Neural cell (in vitro differentiated cells): ENCODE measurements around the gene DNAJC6. TPM values are rescaled to one million over a fixed set of nuclear protein-coding genes. Genes with fewer than 3 reads are reported as not detected.

Source experiments
- H2AFZ ChIP-seq: fragments of 200-600, 300-800 bp; sonication (generic), shearing (Covaris generic); 2 replicates; pipeline ENCODE4 v1.6.0; 2014; ENCODE audit warnings: low read depth, mild to moderate bottlenecking, antibody characterized with exemption, low read length, moderate library complexity
- H3F3A ChIP-seq: fragments of 200-600 bp; shearing (Covaris generic); 2 replicates; pipeline ENCODE4 v1.6.1; 2016; ENCODE audit warnings: mild to moderate bottlenecking, moderate library complexity, mixed read lengths, antibody characterized with exemption, low read length; ENCODE audit not compliant: insufficient read depth, poor library complexity, severe bottlenecking
- H3K27ac ChIP-seq: fragments of 200-600, 300-800 bp; sonication (generic), shearing (Covaris generic); 2 replicates; pipeline ENCODE4 v1.5.1; 2014; ENCODE audit warnings: mild to moderate bottlenecking, low read length, moderate library complexity
- H3K27me3 ChIP-seq: fragments of 300-800, 200-600 bp; sonication (generic), shearing (Covaris generic); 2 replicates; pipeline ENCODE4 v1.6.0; 2014; ENCODE audit warnings: mild to moderate bottlenecking, low read depth, low read length, moderate library complexity; ENCODE audit not compliant: insufficient read depth
- H3K36me3 ChIP-seq: fragments of 300-800, 200-600 bp; sonication (generic), shearing (Covaris generic); 2 replicates; pipeline ENCODE4 v1.5.1; 2014; ENCODE audit warnings: mild to moderate bottlenecking, antibody characterized with exemption, low read length, moderate library complexity; ENCODE audit not compliant: insufficient read depth
- H3K4me2 ChIP-seq: fragments of 300-800, 200-600 bp; sonication (generic), shearing (Covaris generic); 2 replicates; pipeline ENCODE4 v1.6.0; 2014; ENCODE audit warnings: mild to moderate bottlenecking, low read length
- H3K4me3 ChIP-seq: fragments of 300-800, 200-600 bp; sonication (generic), shearing (Covaris generic); 2 replicates; pipeline ENCODE4 v1.5.1; 2014; ENCODE audit warnings: mild to moderate bottlenecking, low read length, moderate library complexity
- H3K79me2 ChIP-seq: fragments of 200-600 bp; shearing (Covaris generic); replicated peaks from 2 replicates; pipeline ENCODE4 v1.6.0; 2014; ENCODE audit warnings: mild to moderate bottlenecking, low read length, moderate library complexity; ENCODE audit not compliant: insufficient read depth
- H3K9ac ChIP-seq: fragments of 300-800, 200-600 bp; sonication (generic), shearing (Covaris generic); 2 replicates; pipeline ENCODE4 v1.6.1; 2016; ENCODE audit warnings: mild to moderate bottlenecking, low read length, mixed read lengths
- H3K9me2 ChIP-seq: fragments of 200-600 bp; shearing (Covaris generic); 2 replicates; pipeline ENCODE4 v1.6.1; 2016; ENCODE audit warnings: mild to moderate bottlenecking, low read length, mixed read lengths; ENCODE audit not compliant: insufficient read depth
- H3K9me3 ChIP-seq: fragments of 200-600, 300-800 bp; sonication (generic), shearing (Covaris generic); 2 replicates; pipeline ENCODE4 v1.6.1; 2016; ENCODE audit warnings: mild to moderate bottlenecking, mixed run types, low read length, moderate library complexity, mixed read lengths
- H4K20me1 ChIP-seq: fragments of 200-600 bp; shearing (Covaris generic); 2 replicates; pipeline ENCODE4 v1.6.1; 2016; ENCODE audit warnings: mild to moderate bottlenecking, mixed run types; ENCODE audit not compliant: insufficient read depth
- CTCF ChIP-seq: fragments of 450-650 bp; IDR thresholded peaks from 2 replicates; pipeline ENCODE4 v1.5.1; 2014; ENCODE audit warnings: antibody characterized with exemption, mild to moderate bottlenecking, moderate library complexity; ENCODE audit not compliant: poor library complexity, severe bottlenecking
- EP300 ChIP-seq: fragments of 450-650 bp; conservative IDR thresholded peaks from 2 replicates; pipeline ENCODE4 v1.6.1; 2014; ENCODE audit warnings: antibody characterized with exemption, mild to moderate bottlenecking, moderate library complexity; ENCODE audit not compliant: poor library complexity, severe bottlenecking
- EZH2 ChIP-seq: fragments of 200-600, 300-800 bp; shearing (Covaris generic), sonication (generic); IDR thresholded peaks from 2 replicates; pipeline ENCODE4 v1.6.1; 2014; ENCODE audit warnings: antibody characterized with exemption, low read length, borderline replicate concordance, mild to moderate bottlenecking; ENCODE audit not compliant: insufficient read depth, poor library complexity, severe bottlenecking
- MXI1 ChIP-seq: fragments of 450-650 bp; conservative IDR thresholded peaks from 2 replicates; pipeline ENCODE4 v1.6.1; 2014; ENCODE audit warnings: antibody characterized with exemption, mild to moderate bottlenecking; ENCODE audit not compliant: poor library complexity, severe bottlenecking
- POLR2AphosphoS5 ChIP-seq: IDR thresholded peaks from 2 replicates; pipeline ENCODE4 v1.6.1; 2012
- RAD21 ChIP-seq: fragments of 450-650 bp; conservative IDR thresholded peaks from 2 replicates; pipeline ENCODE4 v1.6.1; 2014; ENCODE audit warnings: antibody characterized with exemption, mild to moderate bottlenecking, moderate library complexity
- REST ChIP-seq: IDR thresholded peaks from 2 replicates; pipeline ENCODE4 v1.6.1; 2012; ENCODE audit warnings: borderline replicate concordance
- SMC3 ChIP-seq: fragments of 450-650 bp; conservative IDR thresholded peaks from 2 replicates; pipeline ENCODE4 v1.6.1; 2014; ENCODE audit warnings: antibody characterized with exemption, mild to moderate bottlenecking, moderate library complexity; ENCODE audit not compliant: poor library complexity
- TAF1 ChIP-seq: IDR thresholded peaks from 2 replicates; pipeline ENCODE4 v1.6.1; 2012; ENCODE audit warnings: low read depth
- polyA plus RNA-seq: library from polyadenylated mRNA; depleted of rRNA; stranded (reverse); fragments of >200 nt; gene quantifications from 2 replicates; pipeline ENCODE4 v1.2.3, GENCODE V29; 2014

Gene DNAJC6
- polyA plus RNA-seq, 1 donor from 2014 or later, result 47.1 TPM

GRCh38 chr1:65392497-65392896 lies 83.2 kb downstream of the DNAJC6 start:
- Histone ChIP-seq H3K9ac (no peak overlapping the region), H4K20me1 (no peaks in the 10 kb centered on the region), H3K9me2 (no peaks in the 10 kb centered on the region), H3K9me3 (no peaks in the 10 kb centered on the region), H3K4me2 (no peak overlapping the region), H3K79me2 (no peaks in the 10 kb centered on the region), H3K27ac (no peak overlapping the region), H2AFZ (no peak overlapping the region), H3K36me3 (peaks cover 23% of the 10 kb centered on the region), H3F3A (no peaks in the 10 kb centered on the region), H3K4me3 (no peak overlapping the region), H3K27me3 (no peaks in the 10 kb centered on the region)
- no peak for TF ChIP-seq EZH2
- TF ChIP-seq POLR2AphosphoS5, result no peak
- TF ChIP-seq MXI1, result no peak
- TF ChIP-seq SMC3, result no peak
- no peak for TF ChIP-seq REST
- no peak for TF ChIP-seq RAD21
- no peak for TF ChIP-seq EP300
- TF ChIP-seq CTCF, result no peak

GRCh38 chr1:65393347-65393746 lies 84.0 kb downstream of the DNAJC6 start:
- H3K27ac ChIP-seq, result no peak overlapping the region
- H2AFZ ChIP-seq, result no peak overlapping the region
- H4K20me1 ChIP-seq, result no peaks in the 10 kb centered on the region
- H3F3A ChIP-seq, result no peaks in the 10 kb centered on the region
- H3K79me2 ChIP-seq, result no peaks in the 10 kb centered on the region
- H3K9me3 ChIP-seq, result no peaks in the 10 kb centered on the region
- H3K27me3 ChIP-seq, result no peaks in the 10 kb centered on the region
- H3K9ac ChIP-seq, result no peak overlapping the region
- peaks cover 22% of the 10 kb centered on the region for H3K36me3 ChIP-seq
- no peak overlapping the region for H3K4me2 ChIP-seq
- H3K9me2 ChIP-seq, result no peaks in the 10 kb centered on the region
- no peak overlapping the region for H3K4me3 ChIP-seq
- TF ChIP-seq POLR2AphosphoS5, result no peak

- Histone ChIP-seq H3K9me3 (no peaks in the 10 kb centered on the region), H3K36me3 (peaks cover 17% of the 10 kb centered on the region), H3K9me2 (no peaks in the 10 kb centered on the region), H3K27ac (no peak overlapping the region), H4K20me1 (no peaks in the 10 kb centered on the region), H3K4me2 (no peak overlapping the region), H2AFZ (no peak overlapping the region), H3K79me2 (no peaks in the 10 kb centered on the region), H3K9ac (no peak overlapping the region), H3K27me3 (no peaks in the 10 kb centered on the region), H3F3A (no peaks in the 10 kb centered on the region), H3K4me3 (no peak overlapping the region)
- TF ChIP-seq RAD21 (no peak), TAF1 (no peak)
Measured at GRCh38 chr1:65393928-65394327, 84.6 kb downstream of the DNAJC6 start.
